HEK293 (cell line): Measurements from ENCODE around the gene ASB4.

ENCODE experiments used
- CTCF ChIA-PET: fragments of 350-600 bp; formaldehyde crosslinking; extraction: SDS; loops from one replicate; lab custom pipeline; 2021; ENCODE audit warnings: antibody characterized with exemption; lab: Yijun Ruan, JAX
- POLR2A ChIA-PET: fragments of 300-600 bp; formaldehyde crosslinking; extraction: SDS; loops from one replicate; lab custom pipeline; 2020; ENCODE audit warnings: antibody characterized with exemption, inconsistent platforms; lab: Yijun Ruan, JAX
- H3K27ac ChIP-seq: fragments of 200-500 bp; sonication (Bioruptor generic); 2 replicates; pipeline ENCODE4 v1.5.1; 2014; ENCODE audit warnings: low read depth, low read length, control low read depth, inconsistent platforms; ENCODE audit errors: extremely low read depth
- H3K36me3 ChIP-seq, 2 experiments: fragments of 200-500 bp in 1 of 2; sonication (Bioruptor generic) in 1 of 2; 1 replicate in 1 of 2; 2 replicates in 1 of 2; pipeline ENCODE4 v1.5.1; 2014 to 2017; ENCODE audit warnings: inconsistent platforms in 2 of 2, low read length in 2 of 2; ENCODE audit not compliant: control insufficient read depth in 2 of 2, insufficient read depth in 1 of 2
- H3K4me1 ChIP-seq: fragments of 200-500 bp; sonication (Bioruptor generic); 2 replicates; pipeline ENCODE4 v1.5.1; 2014; ENCODE audit warnings: mild to moderate bottlenecking, low read length, inconsistent platforms; ENCODE audit not compliant: control insufficient read depth, insufficient read depth
- H3K4me3 ChIP-seq: 2 replicates; pipeline ENCODE4 v1.5.1; 2011; ENCODE audit warnings: low read depth, mild to moderate bottlenecking, control low read depth, low read length, moderate library complexity
- H3K9me3 ChIP-seq: fragments of 200-500 bp; sonication (Bioruptor generic); 2 replicates; pipeline ENCODE4 v1.5.1; 2014; ENCODE audit warnings: low read depth, low read length, inconsistent platforms; ENCODE audit not compliant: control insufficient read depth, insufficient read depth
- GFI1B ChIP-seq: fragments of 450-650 bp; formaldehyde crosslinking; IDR thresholded peaks from 2 replicates; pipeline ENCODE4 v1.5.1; 2016; ENCODE audit warnings: missing biosample characterization, missing genetic modification characterization
- GLI4 ChIP-seq: fragments of 450-650 bp; formaldehyde crosslinking; IDR thresholded peaks from 2 replicates; pipeline ENCODE4 v1.5.1; 2016; ENCODE audit warnings: missing biosample characterization, missing genetic modification characterization
- ZBTB21 ChIP-seq: fragments of 450-650 bp; formaldehyde crosslinking; IDR thresholded peaks from 2 replicates; pipeline ENCODE4 v1.5.1; 2017; ENCODE audit warnings: missing biosample characterization, missing genetic modification characterization
- ZFP69B ChIP-seq: fragments of 450-650 bp; formaldehyde crosslinking; IDR thresholded peaks from 2 replicates; pipeline ENCODE4 v1.5.1; 2016; ENCODE audit warnings: missing biosample characterization, missing genetic modification characterization
- ZNF175 ChIP-seq: fragments of 450-650 bp; formaldehyde crosslinking; IDR thresholded peaks from 2 replicates; pipeline ENCODE4 v1.5.1; 2016; ENCODE audit warnings: missing biosample characterization, missing genetic modification characterization
- ZNF223 ChIP-seq: fragments of 450-650 bp; formaldehyde crosslinking; IDR thresholded peaks from 2 replicates; pipeline ENCODE4 v1.5.1; 2016; ENCODE audit warnings: missing biosample characterization, missing genetic modification characterization
- ZNF423 ChIP-seq: fragments of 450-650 bp; formaldehyde crosslinking; IDR thresholded peaks from 2 replicates; pipeline ENCODE4 v1.5.1; 2016; ENCODE audit warnings: missing biosample characterization, missing genetic modification characterization
- ZNF521 ChIP-seq: fragments of 450-650 bp; formaldehyde crosslinking; IDR thresholded peaks from 2 replicates; pipeline ENCODE4 v1.5.1; 2017; ENCODE audit warnings: missing biosample characterization, mild to moderate bottlenecking, missing genetic modification characterization
- ZSCAN30 ChIP-seq: fragments of 450-650 bp; IDR thresholded peaks from 2 replicates; pipeline ENCODE4 v1.5.1; 2018; ENCODE audit warnings: missing biosample characterization, mild to moderate bottlenecking, missing genetic modification characterization, moderate library complexity
- TF ChIP-seq, protein P1 (sequence below): fragments of 450-650 bp; formaldehyde crosslinking; IDR thresholded peaks from 2 replicates; pipeline ENCODE4 v1.5.0; 2017; ENCODE audit warnings: missing biosample characterization, missing genetic modification characterization, borderline replicate concordance
- TF ChIP-seq, protein P2 (sequence below): fragments of 450-650 bp; formaldehyde crosslinking; IDR thresholded peaks from 2 replicates; pipeline ENCODE4 v1.5.1; 2016; ENCODE audit warnings: missing biosample characterization, missing genetic modification characterization
- TF ChIP-seq, protein P3 (sequence below): fragments of 450-650 bp; formaldehyde crosslinking; IDR thresholded peaks from 2 replicates; pipeline ENCODE4 v1.5.1; 2016; ENCODE audit warnings: missing biosample characterization, missing genetic modification characterization, borderline replicate concordance
- TF ChIP-seq, protein P4 (sequence below): fragments of 450-650 bp; formaldehyde crosslinking; IDR thresholded peaks from 2 replicates; pipeline ENCODE4 v1.5.1; 2016; ENCODE audit warnings: missing biosample characterization, missing genetic modification characterization
- TF ChIP-seq, protein P5 (sequence below): fragments of 450-650 bp; formaldehyde crosslinking; IDR thresholded peaks from 2 replicates; pipeline ENCODE4 v1.5.1; 2016; ENCODE audit warnings: missing biosample characterization, missing genetic modification characterization

The ASB4 gene

DNA sequence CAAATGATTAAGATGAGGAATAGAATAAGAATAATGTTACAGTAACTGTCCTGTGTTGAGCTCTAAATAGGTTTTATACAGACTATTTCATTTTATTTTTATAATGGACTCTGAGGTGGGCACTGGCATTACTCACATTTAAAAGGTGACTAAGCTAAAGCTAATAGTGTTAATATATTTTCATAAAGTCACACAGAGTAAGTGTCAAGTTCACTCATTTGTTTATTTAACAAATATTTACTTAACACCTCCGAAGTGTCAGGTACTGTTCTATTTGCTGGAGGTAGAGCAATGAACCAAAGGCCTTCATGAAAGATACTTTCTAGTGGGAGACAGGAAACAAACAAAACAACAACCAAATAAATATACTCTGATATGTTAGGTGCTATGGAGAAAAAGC lies 44.0 kb downstream of the ASB4 start:
- ChIA-PET CTCF (interaction anchor here (0.6 to 9.5 kb wide), 5 partner anchors 11 to 159 kb away, joined by 3 to 324 read pairs (median 87); partner anchors contain the start of gene ASB4), POLR2A (no interaction called here)
- no peak for TF ChIP-seq ZBTB21
- TF ChIP-seq, protein P1, sequence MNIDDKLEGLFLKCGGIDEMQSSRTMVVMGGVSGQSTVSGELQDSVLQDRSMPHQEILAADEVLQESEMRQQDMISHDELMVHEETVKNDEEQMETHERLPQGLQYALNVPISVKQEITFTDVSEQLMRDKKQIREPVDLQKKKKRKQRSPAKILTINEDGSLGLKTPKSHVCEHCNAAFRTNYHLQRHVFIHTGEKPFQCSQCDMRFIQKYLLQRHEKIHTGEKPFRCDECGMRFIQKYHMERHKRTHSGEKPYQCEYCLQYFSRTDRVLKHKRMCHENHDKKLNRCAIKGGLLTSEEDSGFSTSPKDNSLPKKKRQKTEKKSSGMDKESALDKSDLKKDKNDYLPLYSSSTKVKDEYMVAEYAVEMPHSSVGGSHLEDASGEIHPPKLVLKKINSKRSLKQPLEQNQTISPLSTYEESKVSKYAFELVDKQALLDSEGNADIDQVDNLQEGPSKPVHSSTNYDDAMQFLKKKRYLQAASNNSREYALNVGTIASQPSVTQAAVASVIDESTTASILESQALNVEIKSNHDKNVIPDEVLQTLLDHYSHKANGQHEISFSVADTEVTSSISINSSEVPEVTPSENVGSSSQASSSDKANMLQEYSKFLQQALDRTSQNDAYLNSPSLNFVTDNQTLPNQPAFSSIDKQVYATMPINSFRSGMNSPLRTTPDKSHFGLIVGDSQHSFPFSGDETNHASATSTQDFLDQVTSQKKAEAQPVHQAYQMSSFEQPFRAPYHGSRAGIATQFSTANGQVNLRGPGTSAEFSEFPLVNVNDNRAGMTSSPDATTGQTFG (tag by site-specific recombination) = no peak
- TF ChIP-seq, protein P2, sequence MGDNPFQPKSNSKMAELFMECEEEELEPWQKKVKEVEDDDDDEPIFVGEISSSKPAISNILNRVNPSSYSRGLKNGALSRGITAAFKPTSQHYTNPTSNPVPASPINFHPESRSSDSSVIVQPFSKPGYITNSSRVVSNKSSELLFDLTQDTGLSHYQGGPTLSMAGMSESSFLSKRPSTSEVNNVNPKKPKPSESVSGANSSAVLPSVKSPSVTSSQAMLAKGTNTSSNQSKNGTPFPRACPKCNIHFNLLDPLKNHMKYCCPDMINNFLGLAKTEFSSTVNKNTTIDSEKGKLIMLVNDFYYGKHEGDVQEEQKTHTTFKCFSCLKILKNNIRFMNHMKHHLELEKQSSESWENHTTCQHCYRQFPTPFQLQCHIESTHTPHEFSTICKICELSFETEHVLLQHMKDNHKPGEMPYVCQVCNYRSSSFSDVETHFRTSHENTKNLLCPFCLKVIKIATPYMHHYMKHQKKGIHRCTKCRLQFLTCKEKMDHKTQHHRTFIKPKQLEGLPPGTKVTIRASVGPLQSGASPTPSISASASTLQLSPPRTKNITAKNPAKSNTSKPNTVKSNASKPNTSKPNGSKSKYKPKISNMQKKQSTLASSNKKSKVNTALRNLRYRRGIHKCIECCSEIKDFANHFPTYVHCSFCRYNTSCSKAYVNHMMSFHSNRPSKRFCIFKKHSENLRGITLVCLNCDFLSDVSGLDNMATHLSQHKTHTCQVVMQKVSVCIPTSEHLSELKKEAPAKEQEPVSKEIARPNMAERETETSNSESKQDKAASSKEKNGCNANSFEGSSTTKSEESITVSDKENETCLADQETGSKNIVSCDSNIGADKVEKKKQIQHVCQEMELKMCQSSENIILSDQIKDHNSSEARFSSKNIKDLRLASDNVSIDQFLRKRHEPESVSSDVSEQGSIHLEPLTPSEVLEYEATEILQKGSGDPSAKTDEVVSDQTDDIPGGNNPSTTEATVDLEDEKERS = no peak
- H3K9me3 ChIP-seq = no peaks in the 10 kb centered on the region
- H3K27ac ChIP-seq = no peak overlapping the region
- H3K4me3 ChIP-seq = no peak overlapping the region
- H3K36me3 ChIP-seq = no peaks in the 10 kb centered on the region
- H3K4me1 ChIP-seq = no peaks in the 10 kb centered on the region

DNA sequence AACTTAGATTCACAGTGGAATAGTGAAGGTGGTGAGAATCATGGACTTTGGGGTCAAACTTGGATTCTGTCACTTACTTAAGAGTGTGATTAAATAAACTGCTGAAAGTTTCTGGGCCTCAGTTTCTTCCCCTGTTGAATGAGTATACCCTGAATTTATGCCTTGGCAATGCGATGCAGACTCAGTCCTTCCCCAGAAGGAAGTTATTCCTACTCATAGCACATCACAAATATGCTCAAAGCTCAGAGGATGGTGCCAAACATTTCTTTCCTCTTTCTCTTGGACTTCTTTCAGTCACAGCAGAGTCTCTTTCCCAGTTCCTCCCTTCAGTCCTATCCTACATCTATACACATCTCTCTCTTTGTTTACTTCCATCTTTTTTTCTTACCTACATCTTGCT lies 45.1 kb downstream of the ASB4 start:
- CTCF ChIA-PET = interaction anchor here (0.7 to 9.5 kb wide), 3 partner anchors 148 to 158 kb away, joined by 3 to 324 read pairs (median 94); no protein-coding TSS in a partner anchor

More for the DNA sequence above, 45.1 kb downstream of the ASB4 start:
- H3K4me1 ChIP-seq = no peaks in the 10 kb centered on the region
- POLR2A ChIA-PET = no interaction called here
- no peaks in the 10 kb centered on the region for H3K9me3 ChIP-seq
- no peaks in the 10 kb centered on the region for H3K36me3 ChIP-seq
- H3K4me3 ChIP-seq = no peak overlapping the region
- TF ChIP-seq GFI1B (tag by site-specific recombination) (no peak), ZNF521 (no peak), ZFP69B (no peak), ZNF423 (tag by site-specific recombination) (no peak), ZNF175 (no peak), ZSCAN30 (no peak), ZNF223 (no peak), GLI4 (no peak)
- TF ChIP-seq, protein P1 (tag by site-specific recombination) = no peak
- TF ChIP-seq, protein P3, sequence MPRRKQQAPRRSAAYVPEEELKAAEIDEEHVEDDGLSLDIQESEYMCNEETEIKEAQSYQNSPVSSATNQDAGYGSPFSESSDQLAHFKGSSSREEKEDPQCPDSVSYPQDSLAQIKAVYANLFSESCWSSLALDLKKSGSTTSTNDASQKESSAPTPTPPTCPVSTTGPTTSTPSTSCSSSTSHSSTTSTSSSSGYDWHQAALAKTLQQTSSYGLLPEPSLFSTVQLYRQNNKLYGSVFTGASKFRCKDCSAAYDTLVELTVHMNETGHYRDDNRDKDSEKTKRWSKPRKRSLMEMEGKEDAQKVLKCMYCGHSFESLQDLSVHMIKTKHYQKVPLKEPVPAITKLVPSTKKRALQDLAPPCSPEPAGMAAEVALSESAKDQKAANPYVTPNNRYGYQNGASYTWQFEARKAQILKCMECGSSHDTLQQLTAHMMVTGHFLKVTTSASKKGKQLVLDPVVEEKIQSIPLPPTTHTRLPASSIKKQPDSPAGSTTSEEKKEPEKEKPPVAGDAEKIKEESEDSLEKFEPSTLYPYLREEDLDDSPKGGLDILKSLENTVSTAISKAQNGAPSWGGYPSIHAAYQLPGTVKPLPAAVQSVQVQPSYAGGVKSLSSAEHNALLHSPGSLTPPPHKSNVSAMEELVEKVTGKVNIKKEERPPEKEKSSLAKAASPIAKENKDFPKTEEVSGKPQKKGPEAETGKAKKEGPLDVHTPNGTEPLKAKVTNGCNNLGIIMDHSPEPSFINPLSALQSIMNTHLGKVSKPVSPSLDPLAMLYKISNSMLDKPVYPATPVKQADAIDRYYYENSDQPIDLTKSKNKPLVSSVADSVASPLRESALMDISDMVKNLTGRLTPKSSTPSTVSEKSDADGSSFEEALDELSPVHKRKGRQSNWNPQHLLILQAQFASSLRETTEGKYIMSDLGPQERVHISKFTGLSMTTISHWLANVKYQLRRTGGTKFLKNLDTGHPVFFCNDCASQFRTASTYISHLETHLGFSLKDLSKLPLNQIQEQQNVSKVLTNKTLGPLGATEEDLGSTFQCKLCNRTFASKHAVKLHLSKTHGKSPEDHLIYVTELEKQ (tag by site-specific recombination) = no peak
- TF ChIP-seq, protein P4, sequence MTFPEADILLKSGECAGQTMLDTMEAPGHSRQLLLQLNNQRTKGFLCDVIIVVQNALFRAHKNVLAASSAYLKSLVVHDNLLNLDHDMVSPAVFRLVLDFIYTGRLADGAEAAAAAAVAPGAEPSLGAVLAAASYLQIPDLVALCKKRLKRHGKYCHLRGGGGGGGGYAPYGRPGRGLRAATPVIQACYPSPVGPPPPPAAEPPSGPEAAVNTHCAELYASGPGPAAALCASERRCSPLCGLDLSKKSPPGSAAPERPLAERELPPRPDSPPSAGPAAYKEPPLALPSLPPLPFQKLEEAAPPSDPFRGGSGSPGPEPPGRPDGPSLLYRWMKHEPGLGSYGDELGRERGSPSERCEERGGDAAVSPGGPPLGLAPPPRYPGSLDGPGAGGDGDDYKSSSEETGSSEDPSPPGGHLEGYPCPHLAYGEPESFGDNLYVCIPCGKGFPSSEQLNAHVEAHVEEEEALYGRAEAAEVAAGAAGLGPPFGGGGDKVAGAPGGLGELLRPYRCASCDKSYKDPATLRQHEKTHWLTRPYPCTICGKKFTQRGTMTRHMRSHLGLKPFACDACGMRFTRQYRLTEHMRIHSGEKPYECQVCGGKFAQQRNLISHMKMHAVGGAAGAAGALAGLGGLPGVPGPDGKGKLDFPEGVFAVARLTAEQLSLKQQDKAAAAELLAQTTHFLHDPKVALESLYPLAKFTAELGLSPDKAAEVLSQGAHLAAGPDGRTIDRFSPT (tag by site-specific recombination) = no peak
- TF ChIP-seq, protein P5, sequence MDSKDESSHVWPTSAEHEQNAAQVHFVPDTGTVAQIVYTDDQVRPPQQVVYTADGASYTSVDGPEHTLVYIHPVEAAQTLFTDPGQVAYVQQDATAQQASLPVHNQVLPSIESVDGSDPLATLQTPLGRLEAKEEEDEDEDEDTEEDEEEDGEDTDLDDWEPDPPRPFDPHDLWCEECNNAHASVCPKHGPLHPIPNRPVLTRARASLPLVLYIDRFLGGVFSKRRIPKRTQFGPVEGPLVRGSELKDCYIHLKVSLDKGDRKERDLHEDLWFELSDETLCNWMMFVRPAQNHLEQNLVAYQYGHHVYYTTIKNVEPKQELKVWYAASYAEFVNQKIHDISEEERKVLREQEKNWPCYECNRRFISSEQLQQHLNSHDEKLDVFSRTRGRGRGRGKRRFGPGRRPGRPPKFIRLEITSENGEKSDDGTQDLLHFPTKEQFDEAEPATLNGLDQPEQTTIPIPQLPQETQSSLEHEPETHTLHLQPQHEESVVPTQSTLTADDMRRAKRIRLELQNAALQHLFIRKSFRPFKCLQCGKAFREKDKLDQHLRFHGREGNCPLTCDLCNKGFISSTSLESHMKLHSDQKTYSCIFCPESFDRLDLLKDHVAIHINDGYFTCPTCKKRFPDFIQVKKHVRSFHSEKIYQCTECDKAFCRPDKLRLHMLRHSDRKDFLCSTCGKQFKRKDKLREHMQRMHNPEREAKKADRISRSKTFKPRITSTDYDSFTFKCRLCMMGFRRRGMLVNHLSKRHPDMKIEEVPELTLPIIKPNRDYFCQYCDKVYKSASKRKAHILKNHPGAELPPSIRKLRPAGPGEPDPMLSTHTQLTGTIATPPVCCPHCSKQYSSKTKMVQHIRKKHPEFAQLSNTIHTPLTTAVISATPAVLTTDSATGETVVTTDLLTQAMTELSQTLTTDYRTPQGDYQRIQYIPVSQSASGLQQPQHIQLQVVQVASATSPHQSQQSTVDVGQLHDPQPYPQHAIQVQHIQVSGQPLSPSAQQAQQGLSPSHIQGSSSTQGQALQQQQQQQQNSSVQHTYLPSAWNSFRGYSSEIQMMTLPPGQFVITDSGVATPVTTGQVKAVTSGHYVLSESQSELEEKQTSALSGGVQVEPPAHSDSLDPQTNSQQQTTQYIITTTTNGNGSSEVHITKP (tag by site-specific recombination) = no peak
- TF ChIP-seq, all 188 proteins: peak for 0
- no peak overlapping the region for H3K27ac ChIP-seq
